NCI-H524 (cell line): ENCODE data around the gene CXADR.

Experiments used
- DNase-seq, 2 experiments: peaks; one replicate each; lab custom pipeline; 2025; lab: John Stamatoyannopoulos, UW

CXADR gene

DNA sequence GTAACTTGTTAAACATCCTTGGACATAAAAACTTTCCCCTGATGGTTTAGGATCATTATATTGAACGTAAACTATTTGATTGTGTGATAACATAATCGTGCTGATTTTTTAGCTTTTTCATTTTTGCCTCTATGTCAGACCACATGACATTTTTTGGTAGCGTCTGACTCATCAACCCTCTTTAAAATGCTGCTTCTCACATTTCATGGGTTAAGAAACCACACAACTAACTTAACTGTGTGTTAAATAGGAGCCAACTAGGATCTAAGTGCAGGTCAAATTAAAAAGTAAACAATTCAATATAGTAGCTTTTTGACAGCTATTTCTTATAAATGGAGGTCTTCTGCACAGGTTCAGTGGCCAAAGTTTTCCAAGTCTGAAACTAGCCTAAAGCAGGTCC is 90.0 kb downstream of the CXADR start:
- no peak for DNase-seq

DNA sequence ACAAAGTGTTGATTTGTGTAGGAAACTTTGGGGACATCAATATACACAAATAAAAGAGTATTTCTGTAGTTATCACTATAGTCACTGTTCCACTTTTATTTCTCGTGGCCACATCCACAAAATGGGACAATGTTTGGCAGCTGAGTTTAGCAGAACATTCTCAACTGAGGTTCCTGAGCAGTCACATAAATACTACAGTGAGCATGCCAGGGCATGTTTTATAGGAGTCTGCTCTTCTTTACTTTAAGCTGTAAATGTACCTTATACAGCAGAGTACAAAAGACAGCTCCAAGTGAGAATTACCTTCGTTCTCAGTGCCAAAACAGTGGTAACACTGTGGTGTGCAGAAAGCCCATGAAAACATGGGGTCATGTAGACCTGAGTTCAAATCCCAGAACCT is 94.8 kb downstream of the CXADR start:
- no peak for DNase-seq

DNA sequence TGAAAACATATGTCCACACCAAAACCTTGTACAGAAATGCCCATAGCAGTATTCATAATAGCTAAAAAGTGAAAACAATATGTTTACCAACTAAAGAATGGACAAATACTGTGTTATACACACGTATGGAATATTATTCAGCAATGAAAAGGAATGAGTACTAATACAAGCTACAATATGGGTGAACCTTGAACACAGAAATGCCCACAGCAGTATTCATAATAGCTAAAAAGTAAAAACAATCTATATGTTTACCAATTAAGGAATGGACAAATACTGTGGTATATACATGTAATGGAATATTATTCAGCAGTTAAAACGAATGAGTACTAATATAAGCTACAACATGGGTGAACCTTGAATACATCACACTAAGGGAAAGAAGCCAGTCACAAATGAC is 96.8 kb downstream of the CXADR start:
- DNase-seq: no peak

DNA sequence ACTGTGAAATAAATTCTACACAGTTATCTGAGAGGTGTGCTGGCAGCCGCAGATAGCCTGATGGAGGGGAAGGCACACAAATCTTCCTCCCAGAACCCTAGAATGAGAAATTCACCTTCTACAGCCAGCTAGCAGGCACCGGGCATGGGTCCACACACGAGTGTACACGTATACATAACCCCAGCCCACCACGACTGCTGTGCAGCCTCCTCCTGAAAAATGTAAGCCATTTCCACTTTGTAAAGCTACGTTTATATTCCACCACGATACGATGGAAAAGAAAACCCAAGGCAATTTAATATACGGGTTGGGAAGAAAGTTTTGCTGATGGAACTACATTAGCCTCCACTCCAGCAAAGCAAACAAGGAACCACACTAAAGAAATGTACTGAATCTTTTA is 98.1 kb downstream of the CXADR start:
- DNase-seq: no peak

DNA sequence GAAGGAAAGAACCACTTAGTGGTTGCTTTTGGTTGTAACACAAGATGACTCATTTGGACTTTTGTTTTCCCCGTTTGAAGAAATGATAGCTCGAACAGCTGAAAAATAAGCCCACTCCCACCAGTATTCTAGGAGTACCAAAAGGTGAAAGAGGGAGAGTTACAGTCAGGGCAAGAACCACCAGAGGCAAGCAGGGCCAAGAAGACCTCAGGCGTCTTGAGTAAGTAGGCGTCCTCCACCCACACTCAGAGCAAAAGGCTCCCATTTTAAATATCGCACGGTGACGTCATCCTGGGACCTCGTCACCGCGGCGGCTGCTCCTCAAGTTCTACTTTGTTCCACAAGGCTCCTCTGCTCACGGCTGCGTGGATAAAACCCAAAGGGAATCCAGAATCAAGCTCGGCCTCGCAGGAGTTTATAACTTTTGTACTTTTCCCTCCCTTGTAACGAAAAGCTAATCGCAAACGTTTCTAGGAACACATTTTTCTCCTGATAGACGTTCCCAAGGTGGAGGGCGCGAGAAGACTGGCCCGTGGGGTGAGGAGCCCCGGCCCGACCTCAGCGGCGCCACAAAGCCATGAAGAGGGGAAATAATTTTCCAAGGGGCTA is 98.7 kb downstream of the CXADR start:
- DNase-seq: peak; percentile 54 to 67

DNA sequence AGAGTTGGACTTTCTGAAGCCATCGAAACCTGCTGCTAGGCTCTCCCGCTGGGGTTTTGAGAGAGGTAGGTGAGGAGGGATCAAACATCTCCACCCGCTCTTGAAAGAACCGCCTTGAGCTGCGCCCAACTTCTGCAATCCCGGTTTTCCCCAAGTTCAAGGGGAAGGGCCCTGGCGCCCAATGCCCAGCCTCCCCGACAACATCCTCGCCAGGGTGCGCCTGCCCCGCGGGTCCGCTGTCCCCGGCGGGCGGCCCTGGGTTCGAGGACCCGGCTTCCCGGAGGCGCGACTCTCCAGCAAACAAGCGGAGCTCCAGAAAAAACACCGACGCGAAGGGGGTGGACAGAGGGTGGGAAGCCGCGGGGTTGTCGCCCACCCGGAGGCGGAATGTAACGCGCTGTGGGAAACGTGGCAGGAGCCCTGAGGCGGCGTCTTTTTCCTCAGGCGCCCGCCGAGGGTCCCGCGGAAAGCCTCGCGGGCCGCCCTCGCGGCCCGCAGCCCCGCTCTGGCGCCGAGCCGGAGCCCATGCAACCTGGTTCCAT is 99.3 kb downstream of the CXADR start:
- DNase-seq: peak in 1 of 2 experiments; percentile 23

DNA sequence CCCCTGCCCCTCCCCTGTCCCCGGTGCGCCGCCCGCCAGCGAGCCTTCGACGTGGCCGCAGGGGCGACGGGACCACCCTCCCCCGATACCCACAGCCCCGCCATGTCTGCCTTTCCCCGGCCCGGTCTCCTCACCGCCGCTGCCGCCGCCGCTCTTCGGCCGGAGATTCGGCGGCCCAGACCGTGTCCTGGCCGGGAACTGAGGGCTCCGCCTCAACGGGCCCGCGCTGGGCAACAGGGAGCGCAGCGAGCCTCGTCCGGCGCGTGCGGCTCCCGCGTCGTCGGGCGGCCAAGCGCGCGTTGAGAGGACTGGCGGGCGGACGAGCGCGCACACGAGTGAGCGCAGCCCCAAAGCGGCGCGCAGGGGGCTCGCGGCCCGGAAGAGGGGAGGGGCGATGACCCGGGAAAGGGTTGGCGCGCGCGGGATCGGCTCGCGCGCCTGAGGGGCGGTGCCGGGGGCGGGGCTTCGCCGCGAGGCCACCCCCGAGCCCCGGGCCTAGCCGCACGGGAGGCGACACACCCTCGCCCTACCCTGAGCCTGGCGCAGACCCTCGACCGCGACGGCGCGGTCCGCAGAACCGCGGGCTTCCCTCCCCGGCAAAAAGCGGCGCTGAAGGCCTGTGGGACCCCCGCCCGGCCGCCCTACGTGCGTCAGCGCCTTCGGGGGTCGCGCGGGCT is 99.9 kb downstream of the CXADR start, which contains the start of gene BTG3:
BTG3 (minus strand) TSS at position 337 of the 677 bp plus-strand sequence. CDS start 3,757 bp downstream, outside the sequence.
- DNase-seq: peak; percentile 44 to 85

DNA sequence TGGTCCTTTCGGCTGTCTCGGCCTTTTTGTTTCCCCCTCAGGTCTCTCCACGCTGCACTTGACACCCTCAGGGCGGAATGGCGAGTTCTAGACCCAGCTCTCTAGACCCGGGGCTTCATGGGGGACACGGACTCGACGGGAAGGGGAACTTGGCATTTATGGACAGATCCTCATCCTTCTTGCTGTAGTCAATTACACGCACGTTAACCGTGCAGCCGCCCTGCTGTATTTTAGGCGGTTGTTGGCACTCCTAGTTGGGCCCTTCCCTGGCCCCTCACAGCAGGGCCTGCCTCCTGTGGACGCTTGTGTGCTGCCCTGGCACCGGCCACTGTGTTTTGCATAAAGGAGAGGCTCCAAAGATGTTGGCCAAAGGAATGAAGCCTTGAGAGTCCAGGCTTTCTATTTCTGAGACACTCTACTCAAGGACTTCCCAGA is 100.4 kb downstream of the CXADR start:
- DNase-seq: peak; percentile 10 to 46

DNA sequence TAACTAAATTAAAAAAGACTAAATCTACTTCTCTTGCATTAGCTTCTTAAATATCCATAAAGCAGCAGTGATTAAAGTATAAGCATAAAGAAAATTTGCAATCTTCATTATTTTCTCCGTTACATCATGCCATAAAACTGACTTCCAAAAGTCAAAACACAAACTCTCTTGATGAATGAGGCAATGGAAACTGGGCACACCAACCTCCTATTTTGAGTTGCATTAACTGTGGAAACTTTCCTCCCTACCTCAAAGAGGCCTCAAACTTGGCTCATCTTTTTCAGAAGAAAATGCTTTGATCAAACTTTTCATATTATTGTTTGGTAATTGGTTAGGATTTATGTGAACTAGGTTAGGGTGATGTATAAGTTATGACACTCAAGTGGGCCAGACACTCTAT is 104.0 kb downstream of the CXADR start:
- no peak for DNase-seq

DNA sequence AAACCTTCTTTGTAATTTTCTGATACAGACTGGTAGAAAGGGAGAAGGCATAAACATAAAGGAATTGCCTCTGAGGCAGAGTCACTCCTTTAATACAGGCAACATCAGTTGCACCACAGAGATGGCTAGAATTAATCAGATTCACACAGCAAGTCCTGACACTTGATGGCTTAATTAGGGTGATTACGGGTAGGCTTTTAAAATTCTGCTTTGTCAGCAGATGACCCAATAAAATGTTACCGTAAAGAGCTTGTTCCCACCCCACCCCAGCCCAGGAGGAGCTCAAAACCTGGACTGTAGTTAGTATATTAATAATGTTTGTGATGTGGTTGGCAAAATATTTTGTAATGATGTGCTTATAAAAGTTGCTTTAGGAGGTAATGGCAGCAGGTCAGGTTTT is 109.2 kb downstream of the CXADR start:
- DNase-seq: no peak

DNA sequence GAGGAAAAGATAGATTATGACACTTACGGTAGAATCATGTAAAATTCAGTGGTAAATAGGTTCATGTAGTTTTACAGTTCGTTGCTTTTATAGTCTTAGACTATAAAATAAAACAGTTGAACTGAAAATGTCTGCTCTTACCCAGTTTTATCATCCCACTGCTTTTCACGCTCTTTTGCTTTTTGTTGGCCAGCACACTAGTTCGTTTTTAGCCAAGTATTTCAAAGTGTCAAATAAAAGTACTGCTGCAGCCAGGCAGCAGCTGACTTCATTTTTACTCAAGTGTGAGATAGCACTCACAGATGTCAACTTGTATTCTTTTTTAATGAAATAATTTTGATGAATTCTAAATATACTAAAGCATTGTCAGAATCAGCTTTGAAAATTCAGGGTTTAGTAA is 118.4 kb downstream of the CXADR start:
- no peak for DNase-seq

DNA sequence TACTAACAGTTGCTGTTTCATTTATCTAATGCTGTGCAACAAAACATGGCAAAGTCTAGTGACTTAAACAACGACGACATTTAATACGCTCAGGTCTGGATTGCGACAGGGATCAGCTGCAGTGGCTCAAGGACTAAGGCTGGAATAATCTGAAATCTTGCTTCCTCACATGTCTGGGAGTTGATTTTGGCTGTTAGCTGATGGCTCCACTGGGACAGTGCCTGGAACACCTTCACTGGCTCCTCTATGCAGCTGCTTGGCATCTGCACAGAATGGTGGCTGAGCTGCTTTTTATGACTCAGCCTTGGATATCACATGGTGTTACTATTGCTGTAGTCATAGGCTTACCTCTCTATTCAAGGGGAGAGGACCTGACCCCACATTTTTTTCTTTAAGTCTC is 123.9 kb downstream of the CXADR start:
- no peak for DNase-seq

DNA sequence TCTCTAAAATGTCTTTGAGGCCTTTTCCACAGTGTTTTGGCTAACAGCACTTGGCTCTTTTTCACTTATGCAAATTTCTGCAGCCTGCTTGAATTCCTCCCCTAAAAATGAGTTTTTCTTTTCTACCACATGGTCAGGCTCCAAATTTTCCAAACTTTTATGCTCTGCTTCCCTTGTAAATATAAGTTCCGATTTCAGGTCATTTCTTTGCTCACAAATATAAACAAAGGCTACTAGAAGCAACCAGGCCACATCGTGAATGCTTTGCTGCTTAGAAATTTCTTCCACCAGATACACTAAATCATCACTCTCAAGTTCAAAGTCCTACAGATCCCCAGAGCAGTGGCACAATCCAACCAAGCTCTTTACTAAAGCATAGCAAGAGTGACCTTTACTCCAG is 128.0 kb downstream of the CXADR start:
- no peak for DNase-seq
